Memory B cell (primary cell): ENCODE measurements around the gene OLR1.
"Not testable (repeated sequence)": the region's sequence is repeated elsewhere in the genome, so short reads cannot be mapped to it uniquely, and the experiment has no call there.

Source experiments
- ATAC-seq: fragments of 150-1000 bp; cut with Tn5 transposase; 2 replicates; pipeline ENCODE4 v1.10.0; 2021; ENCODE audit warnings: low read depth, mild to moderate bottlenecking, moderate library complexity
- DNase-seq, 2 donors: peaks; one replicate each; pipeline ENCODE4 v3.0.0; 2022; ENCODE audit warnings: low spot score in 2 of 2
- H3K27ac Mint-ChIP-seq: one replicate; pipeline ENCODE4 v1.8.0; 2022; ENCODE audit warnings: mild to moderate bottlenecking, moderate library complexity, mixed read lengths
- H3K27me3 Mint-ChIP-seq: one replicate; pipeline ENCODE4 v1.8.0; 2022; ENCODE audit warnings: mixed read lengths
- H3K36me3 Mint-ChIP-seq: one replicate; pipeline ENCODE4 v1.8.0; 2022; ENCODE audit warnings: mild to moderate bottlenecking, mixed read lengths
- H3K4me1 Mint-ChIP-seq: one replicate; pipeline ENCODE4 v1.8.0; 2022; ENCODE audit warnings: mixed read lengths
- H3K4me3 Mint-ChIP-seq: one replicate; pipeline ENCODE4 v1.8.0; 2022; ENCODE audit warnings: mild to moderate bottlenecking, moderate library complexity, mixed read lengths
- H3K9me3 Mint-ChIP-seq: one replicate; pipeline ENCODE4 v1.8.0; 2022; ENCODE audit warnings: mixed read lengths

Gene OLR1

DNA sequence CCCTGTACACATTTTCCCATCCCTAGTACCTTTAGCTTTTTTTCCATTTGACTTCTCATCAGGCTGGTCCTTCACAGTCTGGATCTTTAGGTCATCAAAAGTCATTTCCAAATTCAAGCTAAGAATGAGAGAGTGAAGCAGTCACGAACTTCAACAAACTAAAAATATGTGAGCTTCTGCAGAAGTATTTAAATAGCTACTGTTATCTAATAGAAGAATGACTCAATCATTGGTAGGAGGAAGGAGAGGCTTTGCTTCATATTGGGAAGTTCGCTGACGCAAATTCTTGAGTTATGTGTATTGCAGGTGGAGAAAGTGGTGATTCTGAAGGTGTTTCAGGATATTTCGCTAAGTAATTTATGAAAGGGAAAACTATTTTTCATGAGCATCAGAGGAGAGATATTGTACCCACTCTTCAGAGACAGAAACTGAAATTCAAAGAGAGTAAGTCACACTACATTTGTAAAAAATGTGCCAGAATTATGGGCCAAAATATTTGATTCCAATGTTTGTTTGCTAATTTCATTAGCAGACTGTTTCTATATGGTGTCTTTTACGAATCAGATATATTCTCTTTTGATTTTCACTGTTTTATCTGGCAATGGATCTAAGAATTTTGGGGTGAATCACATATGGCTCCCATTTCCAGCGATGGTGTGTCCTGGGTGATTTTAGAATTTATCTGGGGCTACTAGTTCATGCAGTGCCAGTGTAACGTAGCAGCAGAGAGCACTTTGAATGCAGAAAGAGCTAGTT, at the start of gene OLR1:
OLR1 (minus strand) TSS at position 160 of the 756 bp plus-strand sequence; CDS start at position 105, 55 bp downstream.
- H3K36me3 Mint-ChIP-seq = no peaks in the 10 kb centered on the region
- peaks cover 18% of the 10 kb centered on the region for H3K27me3 Mint-ChIP-seq
- no peak for ATAC-seq
- no peaks in the 10 kb centered on the region for H3K9me3 Mint-ChIP-seq
- no peak within 1 kb of the TSS for H3K27ac Mint-ChIP-seq
- DNase-seq = no peak
- no peaks in the 10 kb centered on the region for H3K4me1 Mint-ChIP-seq
- no peak within 1 kb of the TSS for H3K4me3 Mint-ChIP-seq

DNA sequence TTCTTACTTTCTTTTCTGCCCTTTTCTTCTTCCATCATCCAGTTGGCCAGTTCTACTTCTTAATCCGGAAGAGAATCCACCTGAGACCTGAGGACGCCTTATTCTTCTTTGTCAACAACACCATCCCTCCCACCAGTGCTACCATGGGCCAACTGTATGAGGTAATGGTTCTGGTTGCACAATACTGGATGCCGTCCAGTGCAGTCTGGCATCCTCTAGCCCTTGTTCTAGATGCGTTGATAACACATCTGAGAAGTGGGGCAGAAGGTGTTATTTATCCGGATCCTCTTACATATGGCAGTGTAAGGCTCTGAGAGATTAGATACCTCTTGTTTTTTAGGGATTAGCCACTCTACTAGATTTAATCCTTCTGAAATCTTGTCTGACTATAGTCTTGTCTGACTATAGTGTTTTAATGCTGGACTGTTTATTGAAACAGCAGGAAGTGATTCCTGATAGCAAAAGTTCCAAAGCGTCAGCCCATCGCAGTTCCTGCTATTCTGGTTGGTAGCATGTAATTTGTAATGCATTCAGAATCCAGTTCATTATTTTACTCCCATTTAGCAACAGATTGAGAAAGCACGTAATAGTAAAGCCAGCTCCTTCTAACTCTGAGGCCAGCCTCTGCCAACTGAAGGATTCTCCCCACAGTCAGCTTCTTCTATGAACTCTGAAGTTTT, 48.6 kb upstream of the OLR1 start:
- DNase-seq = no peak
- no peak for ATAC-seq
- Mint-ChIP-seq H3K4me1 (no peaks in the 10 kb centered on the region), H3K36me3 (no peaks in the 10 kb centered on the region), H3K4me3 (no peak overlapping the region), H3K27ac (no peak overlapping the region), H3K9me3 (no peaks in the 10 kb centered on the region), H3K27me3 (peaks cover 4% of the 10 kb centered on the region)

DNA sequence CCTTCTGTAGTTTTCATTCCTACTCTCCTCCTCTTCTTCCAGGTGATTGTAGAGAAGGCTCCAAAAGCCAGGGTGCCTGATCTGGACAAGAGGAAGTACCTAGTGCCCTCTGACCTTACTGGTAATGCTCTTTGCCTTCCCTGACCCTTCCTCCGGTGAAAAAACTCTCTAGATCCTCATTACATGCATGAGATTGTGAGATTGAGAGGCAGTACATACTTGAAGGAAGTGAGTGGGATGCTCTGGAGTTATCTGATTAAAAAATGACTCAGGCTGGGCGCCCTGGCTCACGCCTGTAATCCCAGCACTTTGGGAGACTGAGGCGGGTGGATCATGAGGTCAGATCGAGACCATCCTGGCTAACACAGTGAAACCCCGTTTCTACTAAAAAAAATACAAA, 46.1 kb upstream of the OLR1 start:
- peaks cover 8% of the 10 kb centered on the region for H3K4me1 Mint-ChIP-seq
- H3K27ac Mint-ChIP-seq = no peak overlapping the region
- H3K4me3 Mint-ChIP-seq = no peak overlapping the region
- ATAC-seq (no peak), DNase-seq (no peak)
- no peaks in the 10 kb centered on the region for H3K9me3 Mint-ChIP-seq
- no peaks in the 10 kb centered on the region for H3K36me3 Mint-ChIP-seq
- H3K27me3 Mint-ChIP-seq = peaks cover 6% of the 10 kb centered on the region

DNA sequence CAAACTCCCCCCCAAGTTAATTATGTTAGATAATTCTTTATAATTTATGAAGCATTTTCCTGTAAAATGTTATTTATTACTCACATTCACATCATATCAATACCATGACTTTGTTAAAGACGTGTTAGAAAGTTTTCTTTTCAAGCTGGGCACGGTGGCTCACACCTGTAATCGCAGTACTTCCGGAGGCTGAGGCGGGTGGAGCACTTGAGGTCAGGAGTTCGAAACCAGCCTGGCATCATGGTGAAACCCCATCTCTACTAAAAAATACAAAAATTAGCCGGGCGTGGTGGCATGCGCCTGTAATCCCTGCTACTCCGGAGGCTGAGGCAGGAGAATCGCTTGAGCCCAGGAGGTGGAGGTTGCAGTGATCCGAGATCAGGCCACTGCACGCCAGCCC, 44.0 kb upstream of the OLR1 start:
- H3K9me3 Mint-ChIP-seq, DNase-seq, H3K27me3 Mint-ChIP-seq, H3K36me3 Mint-ChIP-seq, H3K27ac Mint-ChIP-seq, ATAC-seq, H3K4me3 Mint-ChIP-seq: not testable (repeated sequence)
- peaks cover 12% of the 10 kb centered on the region for H3K4me1 Mint-ChIP-seq

DNA sequence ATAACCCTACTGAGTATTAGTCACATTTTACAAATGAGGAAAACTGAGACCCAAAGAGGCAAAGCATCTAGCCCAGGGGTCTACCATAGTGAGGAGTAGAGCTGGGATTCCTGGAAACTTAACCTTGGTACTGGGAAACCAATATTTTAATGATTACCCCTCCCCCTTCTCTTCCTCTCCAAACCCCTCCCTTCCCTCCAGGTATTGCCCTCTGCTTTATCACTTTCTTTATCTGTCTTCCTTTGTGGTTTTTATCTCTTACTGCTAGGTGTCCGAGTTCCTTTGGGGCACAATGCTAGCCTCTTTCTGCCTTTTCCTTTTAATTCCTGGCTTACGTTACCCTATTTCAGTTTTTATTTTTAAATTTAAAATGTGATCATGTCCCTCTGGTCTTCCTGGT, 43.5 kb upstream of the OLR1 start:
- H3K36me3 Mint-ChIP-seq = no peaks in the 10 kb centered on the region
- no peak for ATAC-seq
- no peak for DNase-seq
- no peak overlapping the region for H3K4me3 Mint-ChIP-seq
- peaks cover 9% of the 10 kb centered on the region for H3K27me3 Mint-ChIP-seq
- H3K27ac Mint-ChIP-seq = no peak overlapping the region
- no peaks in the 10 kb centered on the region for H3K9me3 Mint-ChIP-seq
- peaks cover 12% of the 10 kb centered on the region for H3K4me1 Mint-ChIP-seq

DNA sequence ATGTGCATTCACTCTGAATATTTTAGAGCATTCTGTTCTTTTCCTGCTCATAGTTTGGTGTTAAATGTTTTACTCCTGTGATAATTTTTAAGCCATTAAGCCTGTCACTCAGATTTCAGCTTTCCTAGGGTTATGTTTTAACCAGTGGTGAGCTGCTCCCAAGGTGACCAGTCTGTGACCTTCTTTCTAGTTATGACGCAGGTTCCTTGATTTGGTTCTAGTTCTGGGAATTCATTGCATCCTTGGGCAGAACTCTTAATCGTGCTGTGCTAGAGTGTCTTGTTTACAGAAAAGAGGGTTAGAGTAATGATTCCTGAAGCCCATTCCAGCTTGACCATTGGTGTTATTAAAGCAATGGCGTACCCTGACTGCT, 42.9 kb upstream of the OLR1 start:
- Mint-ChIP-seq H3K36me3 (no peaks in the 10 kb centered on the region), H3K4me1 (peaks cover 12% of the 10 kb centered on the region), H3K4me3 (no peak overlapping the region), H3K27me3 (peaks cover 9% of the 10 kb centered on the region), H3K9me3 (no peaks in the 10 kb centered on the region), H3K27ac (no peak overlapping the region)
- DNase-seq (no peak), ATAC-seq (no peak)

DNA sequence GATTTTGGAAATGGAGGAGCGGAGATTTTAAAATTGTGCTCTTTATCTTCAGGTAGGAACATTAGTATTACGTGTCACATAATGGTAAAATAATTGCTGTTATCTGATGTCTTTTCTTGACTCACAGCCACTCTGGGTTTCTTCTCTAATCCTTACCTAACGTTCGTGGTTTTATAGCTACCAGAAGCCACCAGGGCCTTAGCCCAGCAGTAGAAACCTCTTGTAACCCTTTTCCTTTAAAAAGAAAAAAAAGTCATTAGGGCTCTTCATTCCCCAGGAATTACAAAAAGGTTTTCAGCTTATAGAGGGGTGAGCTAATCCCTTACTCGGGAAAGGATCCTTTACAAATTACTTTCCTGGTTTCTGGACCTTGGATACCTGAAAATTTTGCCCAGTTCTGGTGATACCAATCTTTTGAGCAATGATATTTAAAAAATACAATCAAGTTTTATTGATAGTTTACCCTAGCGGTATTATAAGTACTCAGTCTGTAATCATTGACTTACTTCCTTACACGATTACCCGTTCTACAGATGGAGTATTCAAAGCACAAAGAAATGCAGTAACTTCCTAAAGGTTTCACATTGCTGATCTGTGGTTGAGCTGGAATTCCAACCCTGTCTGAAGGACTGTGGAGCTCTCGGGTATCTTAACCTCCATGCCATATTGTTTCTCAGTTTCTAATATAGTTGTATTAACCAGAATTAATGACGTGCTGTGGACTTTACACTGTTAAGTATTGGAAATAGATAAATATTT, 42.4 kb upstream of the OLR1 start:
- H3K27me3 Mint-ChIP-seq = peaks cover 9% of the 10 kb centered on the region
- ATAC-seq = no peak
- H3K4me1 Mint-ChIP-seq = peaks cover 12% of the 10 kb centered on the region
- H3K9me3 Mint-ChIP-seq = no peaks in the 10 kb centered on the region
- no peak overlapping the region for H3K4me3 Mint-ChIP-seq
- no peaks in the 10 kb centered on the region for H3K36me3 Mint-ChIP-seq
- H3K27ac Mint-ChIP-seq = no peak overlapping the region
- DNase-seq = no peak

DNA sequence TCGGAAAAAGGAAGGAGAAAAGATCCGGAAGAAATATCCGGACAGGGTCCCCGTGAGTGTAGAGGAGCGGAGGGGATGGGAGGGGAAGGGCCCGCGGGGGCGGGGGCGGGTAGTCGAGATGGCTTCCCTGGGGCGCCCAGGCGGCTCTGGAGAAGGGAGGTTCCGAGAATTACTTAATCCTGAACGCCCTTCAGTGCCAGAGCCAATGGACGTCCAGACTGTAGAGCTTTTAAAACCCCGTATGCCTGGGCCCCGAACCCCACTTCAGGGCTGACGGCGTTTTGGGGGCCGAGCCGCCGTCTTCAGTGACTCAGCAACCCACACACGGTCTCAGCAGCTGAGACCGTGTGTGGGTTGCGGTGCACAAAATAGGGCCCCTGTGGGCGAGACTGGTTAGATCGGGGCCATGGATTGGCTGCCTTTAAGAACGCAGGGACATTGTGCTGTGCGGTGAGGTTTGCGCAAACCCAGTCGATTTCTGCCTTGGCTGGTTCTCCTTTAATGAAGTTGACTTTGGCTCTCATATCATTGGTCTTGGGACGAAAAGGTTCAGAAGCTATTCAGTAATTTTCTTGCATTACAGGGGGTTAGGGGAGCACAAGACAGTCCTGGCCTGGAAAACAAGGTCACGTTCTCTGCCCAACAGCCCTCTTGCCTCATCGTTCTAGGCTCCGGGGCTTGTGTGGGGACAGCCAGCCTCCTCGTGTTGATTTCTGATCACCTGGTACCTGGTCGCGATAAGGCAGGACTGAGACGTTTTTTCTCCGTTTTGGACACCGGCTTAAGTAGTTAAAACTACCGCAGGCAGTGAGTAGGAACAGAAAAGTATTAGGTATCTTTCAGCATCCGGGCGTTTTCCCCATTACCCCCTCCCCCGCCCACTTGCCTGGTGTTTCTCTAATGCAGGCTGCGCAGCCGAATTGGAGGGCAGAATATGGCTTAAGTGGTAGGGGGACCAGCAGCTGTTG, 41.5 kb upstream of the OLR1 start:
- Mint-ChIP-seq H3K4me1 (peaks cover 12% of the 10 kb centered on the region), H3K4me3 (peak overlapping the region; percentile 95), H3K9me3 (no peaks in the 10 kb centered on the region), H3K36me3 (no peaks in the 10 kb centered on the region), H3K27me3 (peaks cover 9% of the 10 kb centered on the region), H3K27ac (peak overlapping the region; percentile 58)
- peak in 1 of 2 donors; percentile 10 for DNase-seq
- ATAC-seq = peak; percentile 66

DNA sequence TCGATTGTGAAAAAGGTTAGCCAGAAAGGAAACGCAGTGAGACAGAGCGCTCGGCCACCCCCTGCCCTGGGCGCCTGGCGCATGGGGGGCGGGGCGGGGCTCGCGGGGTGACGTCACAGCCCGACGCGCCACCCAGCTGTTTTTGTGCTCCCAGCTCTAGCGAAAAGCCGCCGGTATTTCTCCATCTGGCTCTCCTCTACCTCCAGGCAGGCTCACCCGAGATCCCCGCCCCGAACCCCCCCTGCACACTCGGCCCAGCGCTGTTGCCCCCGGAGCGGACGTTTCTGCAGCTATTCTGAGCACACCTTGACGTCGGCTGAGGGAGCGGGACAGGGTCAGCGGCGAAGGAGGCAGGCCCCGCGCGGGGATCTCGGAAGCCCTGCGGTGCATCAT, 40.8 kb upstream of the OLR1 start, which contains the start of gene GABARAPL1:
GABARAPL1 (plus strand) TSS at position 139 of the 393 bp plus-strand sequence; CDS start at position 392, 253 bp downstream.
- Mint-ChIP-seq H3K27ac (peak within 1 kb of the TSS; percentile 72), H3K36me3 (no peaks in the 10 kb centered on the region), H3K9me3 (no peaks in the 10 kb centered on the region), H3K4me1 (peaks cover 12% of the 10 kb centered on the region), H3K27me3 (peaks cover 9% of the 10 kb centered on the region), H3K4me3 (peak within 1 kb of the TSS; percentile 95)
- peak; percentile 62 to 70 for DNase-seq
- peak; percentile 79 for ATAC-seq

DNA sequence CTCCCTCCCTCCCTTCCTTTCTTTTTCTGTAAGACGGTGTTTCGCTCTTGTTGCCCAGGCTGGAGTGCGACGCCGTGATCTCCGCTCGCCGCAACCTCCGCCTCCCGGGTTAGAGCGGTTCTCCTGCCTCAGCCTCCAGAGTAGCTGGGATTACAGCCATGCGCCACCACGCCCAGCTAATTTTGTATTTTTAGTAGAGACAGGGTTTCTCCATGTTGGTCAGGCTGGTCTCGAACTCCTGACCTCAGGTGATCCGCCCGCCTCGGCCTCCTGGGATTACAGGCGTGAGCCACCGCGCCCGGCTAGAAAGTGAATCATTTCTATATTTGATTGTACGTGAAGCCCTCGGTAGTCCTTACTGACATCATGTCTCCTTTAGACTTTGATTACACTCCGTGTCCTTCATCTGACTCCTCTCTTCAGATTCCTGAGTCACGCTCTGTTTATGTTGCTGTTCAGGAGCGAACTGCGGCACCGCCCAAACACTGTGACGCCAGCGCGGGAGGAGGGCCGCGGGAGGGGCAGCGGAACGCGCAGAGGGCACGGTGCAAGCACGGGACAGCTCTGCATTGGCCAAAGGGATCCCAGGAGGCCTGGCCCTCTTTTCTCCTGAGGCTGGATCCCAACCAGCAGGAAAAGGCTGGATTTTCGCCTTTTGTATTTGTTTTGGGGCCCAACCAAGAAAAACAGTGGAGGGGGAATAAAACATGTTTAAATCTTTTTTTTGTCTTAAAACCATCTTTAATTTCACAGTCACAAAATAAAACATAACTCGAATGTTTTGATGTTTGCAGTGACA, 40.2 kb upstream of the OLR1 start:
- DNase-seq (peak; percentile 38 to 55), ATAC-seq (peak; percentile 57)
- Mint-ChIP-seq H3K36me3 (no peaks in the 10 kb centered on the region), H3K9me3 (no peaks in the 10 kb centered on the region), H3K27ac (peak overlapping the region; percentile 72), H3K4me1 (peaks cover 12% of the 10 kb centered on the region), H3K27me3 (peaks cover 9% of the 10 kb centered on the region), H3K4me3 (peak overlapping the region; percentile 95)

DNA sequence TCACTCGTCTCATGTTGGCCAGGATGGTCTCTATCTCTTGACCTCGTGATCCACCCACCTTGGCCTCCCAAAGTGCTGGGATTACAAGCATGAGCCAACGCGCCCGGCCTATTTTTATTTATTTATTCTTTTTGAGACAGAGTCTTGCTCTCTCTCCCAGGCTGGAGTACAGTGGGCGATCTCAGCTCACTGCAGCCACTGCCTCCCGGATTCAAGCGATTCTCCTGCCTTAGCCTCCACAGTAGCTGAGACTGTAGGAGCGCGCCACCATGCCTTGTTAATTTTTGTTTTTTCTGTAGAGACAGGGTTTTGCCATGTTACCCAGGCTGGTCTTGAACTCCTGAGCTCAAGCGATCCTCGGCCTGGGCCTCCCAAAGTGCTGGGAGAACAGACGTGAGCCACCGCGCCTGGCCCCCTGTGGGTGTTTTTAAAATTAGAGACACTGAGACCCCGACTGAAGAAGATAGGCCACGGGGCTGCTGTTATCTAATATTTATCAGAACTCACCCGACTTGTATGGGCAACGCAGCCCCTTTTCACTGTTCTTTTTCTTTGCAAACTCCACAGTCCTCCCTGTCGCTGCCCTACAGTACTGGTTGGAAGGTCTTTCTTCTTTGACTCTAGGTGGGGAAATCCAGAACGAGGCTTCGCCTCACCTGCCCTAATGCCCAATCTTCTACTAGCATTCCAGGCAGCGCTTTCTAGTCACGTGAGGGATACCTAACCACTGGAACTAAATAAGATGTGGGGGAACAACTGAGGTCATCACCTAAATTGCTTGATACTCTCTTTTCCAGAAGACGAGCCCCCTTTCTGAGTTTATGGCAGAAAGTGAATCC, 39.4 kb upstream of the OLR1 start:
- Mint-ChIP-seq H3K36me3 (no peaks in the 10 kb centered on the region), H3K4me1 (peaks cover 12% of the 10 kb centered on the region), H3K9me3 (no peaks in the 10 kb centered on the region), H3K27me3 (peaks cover 14% of the 10 kb centered on the region), H3K27ac (no peak overlapping the region), H3K4me3 (no peak overlapping the region)
- DNase-seq (no peak), ATAC-seq (no peak)

DNA sequence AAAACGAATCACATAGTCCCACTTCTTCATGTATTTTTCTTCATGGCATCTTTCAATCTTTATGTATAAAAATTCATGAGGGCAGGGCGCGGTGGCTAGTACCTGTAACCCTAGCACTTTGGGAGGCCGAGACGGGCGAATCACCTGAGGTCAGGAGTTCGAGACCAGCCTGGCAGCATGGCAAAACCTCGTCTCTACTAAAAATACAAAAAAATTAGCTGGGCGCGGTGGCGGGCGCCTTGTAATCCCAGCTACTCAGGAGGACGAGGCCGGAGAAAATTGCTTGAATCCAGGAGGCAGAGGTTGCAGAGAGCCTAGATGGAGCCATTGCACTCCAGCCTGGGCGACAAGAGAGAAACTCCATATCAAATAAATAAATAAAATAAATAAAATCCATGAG, 38.3 kb upstream of the OLR1 start:
- no peak overlapping the region for H3K4me3 Mint-ChIP-seq

More for the DNA sequence above, 38.3 kb upstream of the OLR1 start:
- no peak overlapping the region for H3K27ac Mint-ChIP-seq
- ATAC-seq (no peak), DNase-seq (no peak)
- peaks cover 12% of the 10 kb centered on the region for H3K4me1 Mint-ChIP-seq
- no peaks in the 10 kb centered on the region for H3K9me3 Mint-ChIP-seq
- H3K36me3 Mint-ChIP-seq = no peaks in the 10 kb centered on the region
- peaks cover 18% of the 10 kb centered on the region for H3K27me3 Mint-ChIP-seq
